WTC11 (cell line): ENCODE results near the gene POLR3B. TPM values are rescaled to one million over a fixed set of nuclear protein-coding genes. Genes with fewer than 3 reads are reported as not detected.

ENCODE experiments used
- ATAC-seq: fragments of 200-7000 bp; cut with Tn5 transposase; 2 replicates; pipeline ENCODE4 v1.10.0; 2021; ENCODE audit warnings: mild to moderate bottlenecking, moderate library complexity
- CTCF ChIA-PET: fragments of 300-600 bp; sonication (Branson Sonifier 250); formaldehyde crosslinking; loops from one replicate; lab custom pipeline; 2021; ENCODE audit warnings: antibody characterized with exemption; lab: Charles Lee
- POLR2A ChIA-PET: fragments of 350-600 bp; sonication (Branson Sonifier 250); formaldehyde crosslinking; loops from one replicate; lab custom pipeline; 2021; ENCODE audit warnings: antibody characterized with exemption; lab: Charles Lee
- DNase-seq: peaks from one replicate; pipeline ENCODE4 v3.0.0; 2021; ENCODE audit warnings: low spot score
- H3K27ac Mint-ChIP-seq: 2 replicates; pipeline ENCODE4 v1.8.0; 2021; ENCODE audit warnings: mixed read lengths
- H3K27me3 Mint-ChIP-seq: 2 replicates; pipeline ENCODE4 v1.8.0; 2021; ENCODE audit warnings: low read depth, mild to moderate bottlenecking, moderate library complexity, mixed read lengths
- H3K36me3 Mint-ChIP-seq: 2 replicates; pipeline ENCODE4 v1.8.0; 2021; ENCODE audit warnings: mixed read lengths
- H3K4me1 Mint-ChIP-seq: 2 replicates; pipeline ENCODE4 v1.8.0; 2022; ENCODE audit warnings: mixed read lengths
- H3K4me3 Mint-ChIP-seq: 2 replicates; pipeline ENCODE4 v1.8.0; 2021; ENCODE audit warnings: mild to moderate bottlenecking, moderate library complexity, mixed read lengths
- H3K9me3 Mint-ChIP-seq: 2 replicates; pipeline ENCODE4 v1.8.0; 2021; ENCODE audit warnings: mixed read lengths
- CBFB ChIP-seq: sonication (generic); formaldehyde crosslinking; IDR thresholded peaks from 2 replicates; pipeline ENCODE4 v1.8.1; 2022; ENCODE audit warnings: mild to moderate bottlenecking, low read depth, missing genetic modification reagents
- CREB1 ChIP-seq: sonication (generic); formaldehyde crosslinking; IDR thresholded peaks from 2 replicates; pipeline ENCODE4 v1.8.0; 2023; ENCODE audit warnings: mild to moderate bottlenecking, missing genetic modification reagents
- CREM ChIP-seq: sonication (generic); formaldehyde crosslinking; IDR thresholded peaks from 2 replicates; pipeline ENCODE4 v1.8.1; 2022; ENCODE audit warnings: mild to moderate bottlenecking, missing genetic modification reagents, moderate library complexity
- ELF4 ChIP-seq: sonication (generic); formaldehyde crosslinking; IDR thresholded peaks from 2 replicates; pipeline ENCODE4 v1.8.1; 2022; ENCODE audit warnings: low read depth, mild to moderate bottlenecking, moderate library complexity, missing genetic modification reagents
- GRHL2 ChIP-seq: fragments of 250-450 bp; sonication (Bioruptor Pico); IDR thresholded peaks from 2 replicates; pipeline ENCODE4 v1.8.0; 2022; ENCODE audit warnings: mild to moderate bottlenecking, moderate library complexity; ENCODE audit not compliant: insufficient replicate concordance, severe bottlenecking
- GTF2I ChIP-seq: fragments of 250-450 bp; sonication (Bioruptor Pico); conservative IDR thresholded peaks from 2 replicates; pipeline ENCODE4 v1.4.0; 2021; ENCODE audit warnings: mild to moderate bottlenecking
- HMGXB4 ChIP-seq: sonication (generic); formaldehyde crosslinking; IDR thresholded peaks from 2 replicates; pipeline ENCODE4 v1.8.1; 2023; ENCODE audit warnings: mild to moderate bottlenecking, moderate library complexity, missing genetic modification reagents
- IRF1 ChIP-seq: sonication (generic); formaldehyde crosslinking; IDR thresholded peaks from 2 replicates; pipeline ENCODE4 v1.8.0; 2023; ENCODE audit warnings: missing genetic modification reagents
- MXD4 ChIP-seq: fragments of 250-450 bp; sonication (Bioruptor Pico); IDR thresholded peaks from 2 replicates; pipeline ENCODE4 v1.8.0; 2021; ENCODE audit warnings: mild to moderate bottlenecking, moderate library complexity, borderline replicate concordance
- MYBL2 ChIP-seq: sonication (generic); formaldehyde crosslinking; IDR thresholded peaks from 2 replicates; pipeline ENCODE4 v1.8.1; 2023; ENCODE audit warnings: mild to moderate bottlenecking, moderate library complexity, missing genetic modification reagents
- NFATC4 ChIP-seq: fragments of 250-450 bp; sonication (Bioruptor Pico); IDR thresholded peaks from 2 replicates; pipeline ENCODE4 v1.9.0; 2021; ENCODE audit warnings: mild to moderate bottlenecking
- NR1H2 ChIP-seq: sonication (generic); formaldehyde crosslinking; IDR thresholded peaks from 2 replicates; pipeline ENCODE4 v1.9.0; 2021; ENCODE audit warnings: mild to moderate bottlenecking, moderate library complexity, missing genetic modification reagents
- SMAD3 ChIP-seq: sonication (generic); formaldehyde crosslinking; IDR thresholded peaks from 2 replicates; pipeline ENCODE4 v1.8.0; 2022; ENCODE audit warnings: missing genetic modification reagents, mild to moderate bottlenecking, borderline replicate concordance
- SOX15 ChIP-seq: fragments of 250-450 bp; sonication (Bioruptor Pico); IDR thresholded peaks from 2 replicates; pipeline ENCODE4 v1.9.0; 2021; ENCODE audit warnings: mild to moderate bottlenecking
- SP1 ChIP-seq: sonication (generic); formaldehyde crosslinking; conservative IDR thresholded peaks from 2 replicates; pipeline ENCODE4 v1.8.1; 2022; ENCODE audit warnings: missing genetic modification reagents
- ZBTB21 ChIP-seq: sonication (generic); formaldehyde crosslinking; IDR thresholded peaks from 2 replicates; pipeline ENCODE4 v1.8.1; 2023; ENCODE audit warnings: mild to moderate bottlenecking, missing genetic modification reagents, borderline replicate concordance
- ZMAT4 ChIP-seq: fragments of 250-450 bp; sonication (Bioruptor Pico); IDR thresholded peaks from 2 replicates; pipeline ENCODE4 v1.9.0; 2021; ENCODE audit warnings: mild to moderate bottlenecking
- ZNF138 ChIP-seq: sonication (generic); formaldehyde crosslinking; conservative IDR thresholded peaks from 2 replicates; pipeline ENCODE4 v1.8.1; 2022; ENCODE audit warnings: mild to moderate bottlenecking, moderate library complexity, missing genetic modification reagents
- ZNF232 ChIP-seq: sonication (generic); formaldehyde crosslinking; IDR thresholded peaks from 2 replicates; pipeline ENCODE4 v1.8.0; 2022; ENCODE audit warnings: mild to moderate bottlenecking, missing genetic modification reagents
- ZNF281 ChIP-seq: sonication (generic); formaldehyde crosslinking; IDR thresholded peaks from 2 replicates; pipeline ENCODE4 v1.8.0; 2023; ENCODE audit warnings: mild to moderate bottlenecking, missing genetic modification reagents
- total RNA-seq: library from RNA; stranded (reverse); gene quantifications from 3 replicates; pipeline ENCODE4 v1.2.3, GENCODE V29; 2021

The POLR3B gene
- total RNA-seq, 1 experiment from 2014 or later: 9.0 TPM

- Mint-ChIP-seq H3K9me3 (peaks cover 5% of the 10 kb centered on the region), H3K27ac (no peak overlapping the region), H3K4me1 (no peaks in the 10 kb centered on the region), H3K36me3 (peaks cover 25% of the 10 kb centered on the region), H3K27me3 (no peaks in the 10 kb centered on the region), H3K4me3 (no peak overlapping the region)
- CTCF ChIA-PET: no interaction called here
- no peak for DNase-seq
- ATAC-seq: no peak
- POLR2A ChIA-PET: no interaction called here
- TF ChIP-seq ZNF232 (CRISPR knock-in tag) (no peak), MYBL2 (CRISPR knock-in tag) (no peak), ZNF281 (CRISPR knock-in tag) (no peak), NR1H2 (CRISPR knock-in tag) (no peak), NFATC4 (CRISPR knock-in tag) (no peak), MXD4 (no peak), CREM (CRISPR knock-in tag) (no peak), HMGXB4 (no peak), ZNF138 (CRISPR knock-in tag) (no peak), CREB1 (CRISPR knock-in tag) (no peak), GTF2I (no peak), ZBTB21 (no peak), SMAD3 (CRISPR knock-in tag) (no peak), IRF1 (CRISPR knock-in tag) (no peak)
- TF ChIP-seq, all 79 proteins: peak for 0
Measured at GRCh38 chr12:106369624-106370346, 12.2 kb downstream of the POLR3B start.

- Mint-ChIP-seq H3K4me1 (no peaks in the 10 kb centered on the region), H3K4me3 (no peak overlapping the region), H3K27ac (no peak overlapping the region), H3K9me3 (peaks cover 10% of the 10 kb centered on the region), H3K36me3 (peaks cover 28% of the 10 kb centered on the region), H3K27me3 (no peaks in the 10 kb centered on the region)
- TF ChIP-seq CBFB (CRISPR knock-in tag): no peak
- TF ChIP-seq SOX15 (CRISPR knock-in tag): no peak
- TF ChIP-seq MYBL2 (CRISPR knock-in tag): no peak
- TF ChIP-seq ELF4 (CRISPR knock-in tag): no peak
- TF ChIP-seq ZMAT4 (CRISPR knock-in tag): no peak
- no peak for TF ChIP-seq GRHL2
- no peak for TF ChIP-seq SP1
- POLR2A ChIA-PET: no interaction called here
- CTCF ChIA-PET: interaction anchor here (3.1 kb wide), 1 partner anchor 541 kb away, joined by 17 read pairs; no protein-coding TSS in a partner anchor
- no peak for ATAC-seq
- no peak for DNase-seq
Measured at GRCh38 chr12:106378788-106379187, 21.2 kb downstream of the POLR3B start.
